ENCODE measurements around the gene SGSM1. TPM values are rescaled to one million over a fixed set of nuclear protein-coding genes. Genes with fewer than 3 reads are reported as not detected.

Gene SGSM1
- total and polyA plus RNA-seq, 2 of the 4 experiments (the other 2 are of a cell fraction) = not detected

- 72% methylated on average over 5 of the region's 9 CpGs; no CpG with 5 or more reads in 1 of the 2 experiments for WGBS, 2 experiments (ENCODE audit: extremely low coverage in 2 of 2, insufficient read length in 1 of 2)
- TF ChIP-seq RAD21 (IDR thresholded peaks at IDR 0.05; ENCODE audit: low read length) (no peak), MXI1 (IDR thresholded peaks at IDR 0.05; ENCODE audit: borderline replicate concordance, low read depth, low read length) (no peak), POLR2A (IDR thresholded peaks at IDR 0.05; ENCODE audit: low read depth, low read length) (no peak), FOS (IDR thresholded peaks at IDR 0.05; ENCODE audit: low read depth, low read length) (no peak), MAZ (IDR thresholded peaks at IDR 0.05; ENCODE audit: borderline replicate concordance, low read depth, low read length) (no peak), SMC3 (IDR thresholded peaks at IDR 0.05; ENCODE audit: low read depth, low read length) (no peak), BHLHE40 (IDR thresholded peaks at IDR 0.05; ENCODE audit: low read depth, low read length) (no peak), RCOR1 (IDR thresholded peaks at IDR 0.05; ENCODE audit: insufficient replicate concordance, low read length) (no peak), RFX5 (IDR thresholded peaks at IDR 0.05; ENCODE audit: low read depth, low read length) (no peak), CEBPB (IDR thresholded peaks at IDR 0.05; ENCODE audit: low read depth, low read length) (no peak), NFE2L2 (IDR thresholded peaks at IDR 0.05; ENCODE audit: low read depth, low read length) (no peak)
- TF ChIP-seq, protein P1, sequence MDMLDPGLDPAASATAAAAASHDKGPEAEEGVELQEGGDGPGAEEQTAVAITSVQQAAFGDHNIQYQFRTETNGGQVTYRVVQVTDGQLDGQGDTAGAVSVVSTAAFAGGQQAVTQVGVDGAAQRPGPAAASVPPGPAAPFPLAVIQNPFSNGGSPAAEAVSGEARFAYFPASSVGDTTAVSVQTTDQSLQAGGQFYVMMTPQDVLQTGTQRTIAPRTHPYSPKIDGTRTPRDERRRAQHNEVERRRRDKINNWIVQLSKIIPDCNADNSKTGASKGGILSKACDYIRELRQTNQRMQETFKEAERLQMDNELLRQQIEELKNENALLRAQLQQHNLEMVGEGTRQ (IDR thresholded peaks at IDR 0.05; ENCODE audit: low read depth, low read length) = no peak
- TF ChIP-seq, protein P2, sequence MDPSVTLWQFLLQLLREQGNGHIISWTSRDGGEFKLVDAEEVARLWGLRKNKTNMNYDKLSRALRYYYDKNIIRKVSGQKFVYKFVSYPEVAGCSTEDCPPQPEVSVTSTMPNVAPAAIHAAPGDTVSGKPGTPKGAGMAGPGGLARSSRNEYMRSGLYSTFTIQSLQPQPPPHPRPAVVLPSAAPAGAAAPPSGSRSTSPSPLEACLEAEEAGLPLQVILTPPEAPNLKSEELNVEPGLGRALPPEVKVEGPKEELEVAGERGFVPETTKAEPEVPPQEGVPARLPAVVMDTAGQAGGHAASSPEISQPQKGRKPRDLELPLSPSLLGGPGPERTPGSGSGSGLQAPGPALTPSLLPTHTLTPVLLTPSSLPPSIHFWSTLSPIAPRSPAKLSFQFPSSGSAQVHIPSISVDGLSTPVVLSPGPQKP (IDR thresholded peaks at IDR 0.05; ENCODE audit: borderline replicate concordance, low read depth, low read length) = no peak
- TF ChIP-seq, protein P3, sequence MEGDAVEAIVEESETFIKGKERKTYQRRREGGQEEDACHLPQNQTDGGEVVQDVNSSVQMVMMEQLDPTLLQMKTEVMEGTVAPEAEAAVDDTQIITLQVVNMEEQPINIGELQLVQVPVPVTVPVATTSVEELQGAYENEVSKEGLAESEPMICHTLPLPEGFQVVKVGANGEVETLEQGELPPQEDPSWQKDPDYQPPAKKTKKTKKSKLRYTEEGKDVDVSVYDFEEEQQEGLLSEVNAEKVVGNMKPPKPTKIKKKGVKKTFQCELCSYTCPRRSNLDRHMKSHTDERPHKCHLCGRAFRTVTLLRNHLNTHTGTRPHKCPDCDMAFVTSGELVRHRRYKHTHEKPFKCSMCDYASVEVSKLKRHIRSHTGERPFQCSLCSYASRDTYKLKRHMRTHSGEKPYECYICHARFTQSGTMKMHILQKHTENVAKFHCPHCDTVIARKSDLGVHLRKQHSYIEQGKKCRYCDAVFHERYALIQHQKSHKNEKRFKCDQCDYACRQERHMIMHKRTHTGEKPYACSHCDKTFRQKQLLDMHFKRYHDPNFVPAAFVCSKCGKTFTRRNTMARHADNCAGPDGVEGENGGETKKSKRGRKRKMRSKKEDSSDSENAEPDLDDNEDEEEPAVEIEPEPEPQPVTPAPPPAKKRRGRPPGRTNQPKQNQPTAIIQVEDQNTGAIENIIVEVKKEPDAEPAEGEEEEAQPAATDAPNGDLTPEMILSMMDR (conservative IDR thresholded peaks at IDR 0.05; ENCODE audit: low read depth, low read length) = no peak
- H3K18ac ChIP-seq (ENCODE audit: low read depth, low read length) = no peak overlapping the region
- no peak overlapping the region for H2BK20ac ChIP-seq (ENCODE audit: low read depth, low read length)
- no peaks in the 10 kb centered on the region for H3K79me1 ChIP-seq (ENCODE audit: low read depth in 1 of 2, low read length in 2 of 2)
- no peak overlapping the region for H3K14ac ChIP-seq (replicated peaks; ENCODE audit: low read depth, low read length)
- no peak overlapping the region for H4K91ac ChIP-seq (ENCODE audit: insufficient read depth, low read depth, low read length)
- H4K5ac ChIP-seq (ENCODE audit: low read depth, low read length) = no peak overlapping the region
- H3K27ac ChIP-seq (ENCODE audit: insufficient read depth, low read length) = no peak overlapping the region
- H3K9me1 ChIP-seq (ENCODE audit: insufficient read depth, low read length) = no peaks in the 10 kb centered on the region
- ChIA-PET CTCF (interaction anchor here (1.0 kb wide), 1 partner anchor 25 kb away, joined by 3 read pairs; no protein-coding TSS in a partner anchor), POLR2A (ENCODE audit: unreplicated experiment) (no interaction called here)
- DNase-seq (no peak), ATAC-seq (ENCODE audit: low read depth) (no peak)
- no peak overlapping the region for H3K9ac ChIP-seq (ENCODE audit: low read depth, low read length)
- peaks cover 15% of the 10 kb centered on the region; the same call in 1 of the 2 replicates for H3K27me3 ChIP-seq (ENCODE audit: control insufficient read depth, insufficient read depth, low read length)
- no peak overlapping the region for H3K4me3 ChIP-seq (ENCODE audit: insufficient read depth, low read depth, low read length)
- no peak overlapping the region for H2BK15ac ChIP-seq (ENCODE audit: low read depth, low read length)
- H3K9me3 ChIP-seq (ENCODE audit: control insufficient read depth, insufficient read depth, low read length) = no peaks in the 10 kb centered on the region
- H2AK5ac ChIP-seq (ENCODE audit: low read depth, low read length) = no peak overlapping the region
- H3K56ac ChIP-seq (ENCODE audit: extremely low read depth, insufficient read depth, low read length) = no peak overlapping the region
- no peak overlapping the region for H2BK5ac ChIP-seq (ENCODE audit: low read depth, low read length, poor library complexity, severe bottlenecking)
- no peak overlapping the region for H2AK9ac ChIP-seq (replicated peaks; ENCODE audit: low read depth, low read length, poor library complexity)
- H3K4me2 ChIP-seq (ENCODE audit: low read depth, low read length) = no peak overlapping the region
- H2BK120ac ChIP-seq (ENCODE audit: low read depth, low read length) = no peak overlapping the region
- H3K4me1 ChIP-seq (ENCODE audit: control insufficient read depth, insufficient read depth, low read length) = no peaks in the 10 kb centered on the region
- no peak overlapping the region for H2AFZ ChIP-seq (replicated peaks; ENCODE audit: low read length, poor library complexity)
- dilution Hi-C loops (cut with HindIII; ENCODE audit: low sequenced_read_pairs, unreplicated experiment) (no loop called here), in situ Hi-C loops (cut with MboI; ENCODE audit: low sequenced_read_pairs) (no loop called here), intact Hi-C loops (cut with micrococcal nuclease) (no loop called here)
- no peak overlapping the region for H4K8ac ChIP-seq (ENCODE audit: low read depth in 2 of 2, low read length in 2 of 2)
- no TSS peak for BruUV-seq (replicated peaks)
- H3K4ac ChIP-seq (ENCODE audit: low read depth, low read length) = no peak overlapping the region
- H4K20me1 ChIP-seq (ENCODE audit: insufficient read depth, low read length) = no peaks in the 10 kb centered on the region
- H3K23ac ChIP-seq (ENCODE audit: low read depth, low read length) = no peak overlapping the region
- H3K36me3 ChIP-seq (ENCODE audit: control insufficient read depth, insufficient read depth, low read length) = no peaks in the 10 kb centered on the region
Measured at GRCh38 chr22:24827296-24827695, 21.3 kb downstream of the SGSM1 start.

Measured in IMR-90 (cell line).